NCI-H1092 (cell line): ENCODE data around the gene ADGRF4.
"Not testable (repeated sequence)": the region's sequence is repeated elsewhere in the genome, so short reads cannot be mapped to it uniquely, and the experiment has no call there.

Experiments used
- DNase-seq: peaks from one replicate; lab custom pipeline; 2025; lab: John Stamatoyannopoulos, UW

ADGRF4 gene

GRCh38 chr6:47734831-47735481 is 36.6 kb downstream of the ADGRF4 start:
- no peak for DNase-seq

- DNase-seq = no peak
Measured at GRCh38 chr6:47736083-47736700, 37.8 kb downstream of the ADGRF4 start.

- no peak for DNase-seq
Measured at GRCh38 chr6:47737406-47737805, 39.0 kb downstream of the ADGRF4 start.

GRCh38 chr6:47740714-47741113 is 42.3 kb downstream of the ADGRF4 start:
- DNase-seq = no peak

DNA sequence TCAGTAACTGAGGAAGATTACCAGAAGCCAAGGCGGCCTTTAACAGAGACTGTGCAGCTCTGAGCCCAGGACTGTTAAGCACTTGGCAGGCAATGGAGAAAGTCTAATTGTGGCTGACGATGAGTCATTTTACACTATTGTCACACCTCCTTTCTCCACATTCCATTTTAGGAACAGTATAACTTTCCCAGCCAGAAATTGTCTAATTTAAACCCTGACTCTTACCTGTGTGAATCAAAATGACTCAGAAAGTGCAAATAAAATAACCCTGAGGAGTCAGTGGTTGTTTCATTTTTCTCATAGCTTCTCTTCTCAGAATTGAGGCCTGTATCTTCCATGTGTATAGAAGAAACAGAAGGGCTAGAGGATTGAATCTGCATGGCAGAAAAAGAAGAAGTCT is 43.4 kb downstream of the ADGRF4 start:
- no peak for DNase-seq

DNA sequence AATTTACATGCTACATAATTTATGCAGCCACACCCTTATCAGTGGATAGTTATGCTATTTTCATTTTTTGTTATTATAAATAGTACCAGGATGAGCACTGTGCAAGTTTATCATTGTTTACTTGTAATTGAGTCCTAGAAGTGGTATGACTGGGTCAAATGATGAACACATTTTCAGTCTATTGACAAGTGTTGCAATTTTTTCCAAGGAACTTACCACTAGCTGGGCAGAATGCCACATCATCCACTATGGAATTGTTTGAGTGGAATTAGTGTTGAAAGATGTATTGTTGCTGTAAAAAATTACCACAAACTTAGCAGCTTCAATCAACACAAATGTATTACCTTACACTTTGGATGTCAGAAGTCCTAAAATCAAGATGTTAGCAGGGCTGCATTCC is 45.4 kb downstream of the ADGRF4 start:
- DNase-seq = no peak

DNA sequence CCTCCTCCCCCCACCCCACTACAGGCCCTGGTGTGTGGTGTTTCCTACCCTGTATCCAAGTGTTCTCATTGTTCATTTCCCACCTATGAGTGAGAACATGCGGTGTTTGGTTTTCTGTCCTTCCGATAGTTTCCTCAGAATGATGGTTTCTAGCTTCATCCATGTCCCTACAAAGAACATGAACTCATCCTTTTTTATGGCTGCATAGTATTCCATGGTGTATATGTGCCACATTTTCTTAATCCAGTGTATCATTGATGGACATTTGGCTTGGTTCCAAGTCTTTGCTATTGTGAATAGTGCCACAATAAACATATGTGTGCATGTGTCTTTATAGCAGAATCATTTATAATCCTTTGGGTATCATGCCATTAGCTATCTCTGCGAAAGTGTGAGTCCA is 46.9 kb downstream of the ADGRF4 start:
- DNase-seq = not testable (repeated sequence)

GRCh38 chr6:47749757-47750156 is 51.4 kb downstream of the ADGRF4 start:
- DNase-seq = no peak

DNA sequence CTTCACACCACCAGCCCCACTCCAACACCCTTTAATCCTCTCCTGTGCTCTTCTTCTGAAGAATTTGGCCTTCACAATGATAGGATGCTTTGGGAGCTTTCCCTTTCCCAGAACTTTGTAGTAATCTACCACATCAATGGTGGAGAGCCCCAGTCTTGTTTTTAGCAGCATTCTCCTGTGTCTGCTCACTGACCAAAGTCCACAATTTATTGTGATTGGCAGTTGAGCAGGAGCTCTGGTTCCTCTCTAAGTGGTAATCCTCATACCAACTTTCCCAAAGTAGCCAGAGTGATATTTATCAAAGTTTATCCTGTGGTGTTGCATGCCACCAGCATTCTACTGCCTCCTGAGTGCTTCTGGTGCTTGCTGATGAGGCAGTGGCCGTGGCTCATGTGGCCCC is 54.4 kb downstream of the ADGRF4 start:
- DNase-seq = no peak

DNA sequence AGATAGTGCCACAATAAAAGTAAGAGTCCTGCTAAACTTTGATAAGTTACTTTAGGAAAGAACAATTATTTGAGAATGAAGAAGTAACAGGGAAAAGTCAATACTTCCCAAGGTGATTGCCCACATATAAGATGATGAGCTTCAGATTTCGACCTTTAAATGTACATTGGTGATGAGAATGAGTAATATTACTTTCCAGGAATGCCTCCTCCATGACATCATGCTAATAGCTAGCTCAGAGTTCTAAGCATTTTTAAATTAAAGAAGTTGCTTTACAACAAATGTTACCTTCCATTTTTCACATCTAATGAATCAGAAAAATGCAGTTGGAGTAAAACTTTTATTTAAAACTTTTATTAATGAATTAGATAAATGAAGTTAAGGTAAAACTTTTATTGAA is 61.0 kb downstream of the ADGRF4 start:
- no peak for DNase-seq

DNA sequence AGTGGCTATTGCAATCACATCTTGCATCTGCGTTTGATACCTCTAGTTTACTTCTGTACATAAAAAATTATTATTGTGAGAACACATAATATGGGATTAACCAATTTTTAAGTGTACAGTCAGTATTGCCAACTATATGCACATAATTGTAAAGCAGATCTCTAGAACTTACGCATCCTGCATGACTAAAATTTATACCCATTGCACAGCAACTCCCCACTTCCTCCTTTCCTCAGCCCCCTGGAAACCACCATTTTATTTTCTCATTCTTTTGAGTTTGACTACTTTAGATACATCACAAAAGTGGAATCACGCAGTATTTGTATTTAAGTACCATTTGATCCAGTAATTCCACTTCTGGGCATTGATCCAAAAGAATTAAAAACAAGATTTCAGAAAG is 64.1 kb downstream of the ADGRF4 start:
- DNase-seq = no peak

GRCh38 chr6:47766445-47766844 is 68.1 kb downstream of the ADGRF4 start:
- DNase-seq = no peak

DNA sequence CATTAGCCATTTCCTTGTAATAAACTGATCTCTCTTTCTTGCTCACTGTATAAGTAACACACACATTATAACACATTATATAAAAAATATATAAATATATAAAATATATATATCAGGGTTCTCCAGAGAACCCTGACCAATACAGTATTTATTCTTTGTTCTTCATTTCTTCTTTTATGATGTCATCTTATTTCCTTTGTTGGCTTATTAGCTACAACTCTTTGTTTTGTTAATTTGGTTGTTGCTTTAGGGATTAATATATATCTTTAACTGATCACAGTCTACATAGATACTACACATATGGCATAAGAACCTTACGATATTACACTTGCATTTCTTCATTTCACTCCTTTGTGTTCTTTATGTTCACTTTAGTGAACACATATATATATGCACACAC is 68.7 kb downstream of the ADGRF4 start:
- no peak for DNase-seq

DNA sequence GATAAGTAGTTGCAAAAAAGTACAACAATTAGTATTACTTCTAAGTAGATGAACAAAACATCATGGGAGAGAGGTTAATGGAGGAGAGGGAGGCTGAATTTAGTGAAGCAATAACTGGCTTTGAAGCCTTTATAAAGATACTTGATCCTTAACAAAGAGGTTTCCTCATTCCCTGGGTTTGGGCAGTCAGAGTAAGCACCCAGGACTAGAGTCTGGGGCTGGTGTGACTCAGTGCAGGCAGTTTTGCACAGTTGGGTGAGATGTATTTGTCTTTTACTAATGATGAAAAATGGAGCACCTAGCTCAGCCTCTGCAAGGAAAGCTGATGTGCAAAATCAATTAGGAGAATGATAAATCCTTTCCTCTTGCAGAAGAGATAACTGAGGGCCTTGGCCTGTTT is 71.6 kb downstream of the ADGRF4 start:
- no peak for DNase-seq
